ENCODE results near the gene POLR3G. TPM values are rescaled to one million over a fixed set of nuclear protein-coding genes. Genes with fewer than 3 reads are reported as not detected.
A peak's percentile ranks its signal among the peaks of the same experiment; 100 is the strongest.

POLR3G gene
- total RNA-seq, 1 donor from 2014 or later = 5.9 TPM

- H3K4me1 Mint-ChIP-seq (ENCODE audit: unreplicated experiment) = peaks cover 6% of the 10 kb centered on the region
Measured at GRCh38 chr5:90514520-90514919, 39.9 kb downstream of the POLR3G start.

GRCh38 chr5:90518661-90519060, 44.0 kb downstream of the POLR3G start:
- TF ChIP-seq CTCF (IDR thresholded peaks at IDR 0.05; ENCODE audit: unreplicated experiment) = no peak
- Mint-ChIP-seq H3K36me3 (ENCODE audit: low read depth, unreplicated experiment) (peaks cover 10% of the 10 kb centered on the region), H3K4me3 (ENCODE audit: unreplicated experiment) (no peak overlapping the region), H3K27me3 (ENCODE audit: unreplicated experiment) (peaks cover 4% of the 10 kb centered on the region), H3K9me3 (ENCODE audit: unreplicated experiment) (no peaks in the 10 kb centered on the region), H3K4me1 (ENCODE audit: unreplicated experiment) (peaks cover 3% of the 10 kb centered on the region), H3K27ac (ENCODE audit: unreplicated experiment) (no peak overlapping the region)
- DNase-seq (ENCODE audit: low spot score) = no peak

More at GRCh38 chr5:90514520-90514919, 39.9 kb downstream of the POLR3G start:
- H3K4me3 Mint-ChIP-seq (ENCODE audit: unreplicated experiment) = no peak overlapping the region
- DNase-seq (ENCODE audit: low spot score) = no peak
- no peaks in the 10 kb centered on the region for H3K36me3 Mint-ChIP-seq (ENCODE audit: low read depth, unreplicated experiment)
- H3K27me3 Mint-ChIP-seq (ENCODE audit: unreplicated experiment) = peaks cover 1% of the 10 kb centered on the region
- H3K27ac Mint-ChIP-seq (ENCODE audit: unreplicated experiment) = no peak overlapping the region
- H3K9me3 Mint-ChIP-seq (ENCODE audit: unreplicated experiment) = no peaks in the 10 kb centered on the region
- no peak for TF ChIP-seq CTCF (IDR thresholded peaks at IDR 0.05; ENCODE audit: unreplicated experiment)

- no peak for DNase-seq (ENCODE audit: low spot score)
Measured at GRCh38 chr5:90519081-90519480, 44.4 kb downstream of the POLR3G start.

GRCh38 chr5:90528601-90529193, 54.0 kb downstream of the POLR3G start:
- H3K27ac Mint-ChIP-seq (ENCODE audit: unreplicated experiment) = peak overlapping the region; percentile 83
- no peak for TF ChIP-seq CTCF (IDR thresholded peaks at IDR 0.05; ENCODE audit: unreplicated experiment)
- peaks cover 21% of the 10 kb centered on the region for H3K4me1 Mint-ChIP-seq (ENCODE audit: unreplicated experiment)
- H3K4me3 Mint-ChIP-seq (ENCODE audit: unreplicated experiment) = peak overlapping the region; percentile 95
- H3K36me3 Mint-ChIP-seq (ENCODE audit: low read depth, unreplicated experiment) = peaks cover 4% of the 10 kb centered on the region
- no peak for DNase-seq (ENCODE audit: low spot score)
- H3K27me3 Mint-ChIP-seq (ENCODE audit: unreplicated experiment) = peaks cover 5% of the 10 kb centered on the region
- H3K9me3 Mint-ChIP-seq (ENCODE audit: unreplicated experiment) = no peaks in the 10 kb centered on the region

More at GRCh38 chr5:90519081-90519480, 44.4 kb downstream of the POLR3G start:
- Mint-ChIP-seq H3K4me1 (ENCODE audit: unreplicated experiment) (peaks cover 3% of the 10 kb centered on the region), H3K9me3 (ENCODE audit: unreplicated experiment) (no peaks in the 10 kb centered on the region), H3K4me3 (ENCODE audit: unreplicated experiment) (no peak overlapping the region), H3K27ac (ENCODE audit: unreplicated experiment) (no peak overlapping the region), H3K36me3 (ENCODE audit: low read depth, unreplicated experiment) (peaks cover 10% of the 10 kb centered on the region), H3K27me3 (ENCODE audit: unreplicated experiment) (peaks cover 4% of the 10 kb centered on the region)
- TF ChIP-seq CTCF (IDR thresholded peaks at IDR 0.05; ENCODE audit: unreplicated experiment) = no peak

- peaks cover 4% of the 10 kb centered on the region for H3K36me3 Mint-ChIP-seq (ENCODE audit: low read depth, unreplicated experiment)
- H3K4me3 Mint-ChIP-seq (ENCODE audit: unreplicated experiment) = peak within 1 kb of the TSS; percentile 98
- H3K27ac Mint-ChIP-seq (ENCODE audit: unreplicated experiment) = peak within 1 kb of the TSS; percentile 98
- H3K27me3 Mint-ChIP-seq (ENCODE audit: unreplicated experiment) = peaks cover 7% of the 10 kb centered on the region
- DNase-seq (ENCODE audit: low spot score) = peak; percentile 97
- TF ChIP-seq CTCF (IDR thresholded peaks at IDR 0.05; ENCODE audit: unreplicated experiment) = no peak
- H3K4me1 Mint-ChIP-seq (ENCODE audit: unreplicated experiment) = peaks cover 21% of the 10 kb centered on the region
- no peaks in the 10 kb centered on the region for H3K9me3 Mint-ChIP-seq (ENCODE audit: unreplicated experiment)
Measured at GRCh38 chr5:90529194-90529938, 54.7 kb downstream of the POLR3G start, which contains the start of gene LYSMD3. Gene LYSMD3, minus strand, starts transcription at chr5:90529584. Its CDS starts 4,295 bp downstream, at chr5:90525289.

All from endothelial cell (in vitro differentiated cells).